ENCODE results near the gene TMEM178B.

- TF ChIP-seq POLR2A (IDR thresholded peaks at IDR 0.05; ENCODE audit: low read depth, low read length) (no peak), RFX5 (IDR thresholded peaks at IDR 0.05; ENCODE audit: low read depth, low read length) (no peak), CTCF (conservative IDR thresholded peaks at IDR 0.05; ENCODE audit: low read depth, low read length) (no peak), SMC3 (IDR thresholded peaks at IDR 0.05; ENCODE audit: low read depth, low read length) (no peak), USF2 (IDR thresholded peaks at IDR 0.05; ENCODE audit: low read depth, low read length) (no peak), FOS (IDR thresholded peaks at IDR 0.05; ENCODE audit: low read depth, low read length) (no peak), MAFK (IDR thresholded peaks at IDR 0.05; ENCODE audit: low read depth, low read length) (no peak), MAZ (IDR thresholded peaks at IDR 0.05; ENCODE audit: borderline replicate concordance, low read depth, low read length) (no peak), ELK1 (IDR thresholded peaks at IDR 0.05; ENCODE audit: borderline replicate concordance, low read depth, low read length) (no peak), MXI1 (IDR thresholded peaks at IDR 0.05; ENCODE audit: borderline replicate concordance, low read depth, low read length) (no peak)
Measured at GRCh38 chr7:141409219-141409618, 335.4 kb downstream of the TMEM178B start.

Measured in IMR-90 (cell line).